ENCODE measurements around the gene CFAP299.

CFAP299 gene

DNA sequence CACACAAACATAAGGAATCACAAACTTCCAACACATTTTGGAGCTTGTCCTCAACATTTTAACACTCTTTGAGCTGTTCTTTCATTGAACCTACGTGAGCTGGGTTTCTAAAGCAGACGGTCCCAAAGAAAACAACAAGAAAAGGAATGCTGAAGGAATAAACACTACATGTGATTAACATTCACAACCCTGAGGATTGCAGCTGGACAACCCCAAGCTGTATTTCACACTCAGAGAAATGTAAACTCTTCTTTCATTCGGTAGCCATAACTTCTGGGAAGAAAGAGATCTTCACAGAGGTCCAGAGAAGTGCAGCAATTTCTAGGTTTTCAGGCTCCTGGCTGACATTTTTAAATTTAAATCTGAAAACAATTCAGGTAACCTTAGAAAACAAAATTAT, 130.2 kb downstream of the CFAP299 start:
- TF ChIP-seq SPI1 (IDR thresholded peaks at IDR 0.05; ENCODE audit: low read depth, low read length) (no peak), POU2F2 (IDR thresholded peaks at IDR 0.05; ENCODE audit: low read depth, low read length) (no peak), POLR2A (IDR thresholded peaks at IDR 0.05; ENCODE audit: low read depth, low read length) (no peak), POLR2AphosphoS5 (IDR thresholded peaks at IDR 0.05; ENCODE audit: low read depth, low read length) (no peak), TAF1 (IDR thresholded peaks at IDR 0.05; ENCODE audit: low read depth, low read length) (no peak), PAX5 (IDR thresholded peaks at IDR 0.05; ENCODE audit: insufficient read depth, low read length, severe bottlenecking) (no peak)
- FAIRE-seq (no peak), DNase-seq (ENCODE audit: insufficient read length, low spot score) (no peak)

DNA sequence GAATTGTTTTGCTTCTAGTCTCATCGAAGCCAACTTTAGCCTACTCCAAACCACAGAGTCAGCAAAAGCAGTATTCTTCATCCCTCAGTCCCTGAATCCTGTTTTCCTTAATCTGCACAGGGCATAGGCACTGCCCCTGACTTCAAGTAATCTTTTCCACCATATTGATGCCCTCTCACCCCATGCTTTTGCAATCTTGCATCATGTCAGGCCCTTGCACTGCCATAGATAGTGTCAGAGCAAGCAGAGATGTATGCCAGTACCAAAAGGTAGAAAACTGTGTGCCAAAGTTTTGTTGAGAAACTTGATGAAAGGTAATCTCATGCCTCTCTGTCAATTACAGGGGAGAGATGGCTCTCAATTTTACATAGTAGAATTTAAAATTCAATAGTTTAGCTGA, 131.1 kb downstream of the CFAP299 start:
- DNase-seq (ENCODE audit: insufficient read length, low spot score) (no peak), FAIRE-seq (no peak)
- TF ChIP-seq POU2F2 (IDR thresholded peaks at IDR 0.05; ENCODE audit: low read depth, low read length) (no peak), TAF1 (IDR thresholded peaks at IDR 0.05; ENCODE audit: low read depth, low read length) (no peak)

DNA sequence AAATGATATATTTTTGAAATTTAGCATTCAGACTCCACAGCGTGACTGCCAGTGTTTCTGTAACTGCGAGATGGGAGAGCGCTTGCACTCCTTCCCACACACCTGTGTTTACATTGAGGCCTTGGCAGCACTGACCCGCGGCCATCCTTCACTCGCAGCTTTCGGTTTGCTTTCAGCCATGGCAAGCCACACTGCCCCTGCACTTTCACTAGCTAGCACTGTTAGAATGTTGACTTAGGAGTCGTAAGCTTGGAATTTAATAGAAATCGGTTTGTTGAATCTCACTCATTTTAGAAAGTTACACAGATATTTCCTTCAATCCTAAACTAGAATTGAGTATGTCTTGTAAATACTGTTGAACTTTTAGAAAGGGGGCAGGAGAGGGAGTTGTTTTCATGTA, 136.2 kb downstream of the CFAP299 start:
- no peak for DNase-seq (ENCODE audit: insufficient read length, low spot score)
- no peak for FAIRE-seq
- no peak for TF ChIP-seq POLR2A (IDR thresholded peaks at IDR 0.05; ENCODE audit: low read depth, low read length)
- no peak for TF ChIP-seq TAF1 (IDR thresholded peaks at IDR 0.05; ENCODE audit: low read depth, low read length)
- no peak for TF ChIP-seq POU2F2 (IDR thresholded peaks at IDR 0.05; ENCODE audit: low read depth, low read length)
- TF ChIP-seq PAX5 (IDR thresholded peaks at IDR 0.05; ENCODE audit: insufficient read depth, low read length, severe bottlenecking): no peak
- no peak for TF ChIP-seq SPI1 (IDR thresholded peaks at IDR 0.05; ENCODE audit: low read depth, low read length)
- TF ChIP-seq POLR2AphosphoS5 (IDR thresholded peaks at IDR 0.05; ENCODE audit: low read depth, low read length): no peak

DNA sequence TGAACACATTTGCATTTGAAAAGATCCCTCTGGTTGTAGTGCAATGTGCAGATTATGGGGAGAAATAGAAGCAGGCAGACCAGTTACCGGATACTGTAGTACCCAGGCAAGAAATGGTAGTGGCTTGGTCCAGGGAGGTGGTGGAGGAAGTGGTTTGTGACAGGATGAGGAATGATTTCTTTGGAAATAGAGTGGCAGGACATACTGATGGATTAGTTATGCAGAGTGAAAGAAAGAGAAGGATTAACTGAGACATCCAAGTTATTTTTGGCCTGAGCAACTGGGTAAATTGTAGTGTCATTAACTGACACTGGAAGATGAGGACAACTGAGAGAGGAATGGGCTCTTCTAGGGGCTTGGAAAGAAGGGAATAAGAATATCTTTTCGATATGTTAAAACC, 139.7 kb downstream of the CFAP299 start:
- no peak for DNase-seq (ENCODE audit: insufficient read length, low spot score)
- TF ChIP-seq PAX5 (IDR thresholded peaks at IDR 0.05; ENCODE audit: insufficient read depth, low read length, severe bottlenecking) (no peak), POU2F2 (IDR thresholded peaks at IDR 0.05; ENCODE audit: low read depth, low read length) (no peak), SPI1 (IDR thresholded peaks at IDR 0.05; ENCODE audit: low read depth, low read length) (no peak), POLR2AphosphoS5 (IDR thresholded peaks at IDR 0.05; ENCODE audit: low read depth, low read length) (no peak), POLR2A (IDR thresholded peaks at IDR 0.05; ENCODE audit: low read depth, low read length) (no peak), TAF1 (IDR thresholded peaks at IDR 0.05; ENCODE audit: low read depth, low read length) (no peak)
- FAIRE-seq: no peak

DNA sequence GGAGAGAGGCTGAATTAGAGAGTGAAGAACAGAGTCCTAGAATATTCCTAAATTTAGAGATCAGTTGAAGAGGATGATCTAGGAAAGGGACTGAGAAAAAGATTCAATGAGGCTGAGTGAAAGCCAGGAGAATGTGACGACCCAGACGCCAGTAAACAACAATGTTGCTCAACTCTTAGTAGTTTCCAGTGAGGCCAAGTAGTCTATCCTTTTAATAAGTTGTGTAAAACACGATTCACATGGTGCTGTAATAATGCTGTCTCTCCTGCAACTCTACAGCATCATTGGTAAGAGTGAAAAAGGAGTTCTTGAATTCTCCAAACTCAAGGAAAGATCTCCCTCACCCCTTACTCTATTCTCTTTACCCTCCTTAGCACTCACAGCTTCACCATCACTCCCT, 140.3 kb downstream of the CFAP299 start:
- no peak for DNase-seq (ENCODE audit: insufficient read length, low spot score)
- no peak for TF ChIP-seq POU2F2 (IDR thresholded peaks at IDR 0.05; ENCODE audit: low read depth, low read length)
- TF ChIP-seq POLR2A (IDR thresholded peaks at IDR 0.05; ENCODE audit: low read depth, low read length): no peak
- no peak for TF ChIP-seq POLR2AphosphoS5 (IDR thresholded peaks at IDR 0.05; ENCODE audit: low read depth, low read length)
- TF ChIP-seq TAF1 (IDR thresholded peaks at IDR 0.05; ENCODE audit: low read depth, low read length): no peak
- TF ChIP-seq SPI1 (IDR thresholded peaks at IDR 0.05; ENCODE audit: low read depth, low read length): no peak
- TF ChIP-seq PAX5 (IDR thresholded peaks at IDR 0.05; ENCODE audit: insufficient read depth, low read length, severe bottlenecking): no peak
- no peak for FAIRE-seq

DNA sequence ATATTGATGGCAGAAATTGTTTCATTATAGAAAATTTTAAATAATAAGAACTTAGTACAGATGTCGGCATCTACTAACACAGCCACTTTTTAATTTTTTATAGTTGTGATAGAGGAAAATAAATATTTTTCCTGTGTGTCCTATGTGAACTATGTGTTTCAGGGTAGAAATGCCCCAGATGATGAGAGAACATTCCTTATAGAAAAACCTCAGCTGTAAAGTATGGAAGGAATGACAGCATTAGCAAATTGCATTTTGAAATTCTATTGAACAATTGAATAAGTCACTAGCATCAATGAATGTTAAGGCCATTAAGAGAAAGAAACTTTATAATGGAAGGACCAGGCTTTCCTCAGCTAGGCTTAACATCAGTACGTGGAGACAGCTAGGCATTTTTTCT, 149.2 kb downstream of the CFAP299 start:
- FAIRE-seq: no peak
- TF ChIP-seq POLR2AphosphoS5 (IDR thresholded peaks at IDR 0.05; ENCODE audit: low read depth, low read length) (no peak), POLR2A (IDR thresholded peaks at IDR 0.05; ENCODE audit: low read depth, low read length) (no peak), PAX5 (IDR thresholded peaks at IDR 0.05; ENCODE audit: insufficient read depth, low read length, severe bottlenecking) (no peak), POU2F2 (IDR thresholded peaks at IDR 0.05; ENCODE audit: low read depth, low read length) (no peak), SPI1 (IDR thresholded peaks at IDR 0.05; ENCODE audit: low read depth, low read length) (no peak), TAF1 (IDR thresholded peaks at IDR 0.05; ENCODE audit: low read depth, low read length) (no peak)

DNA sequence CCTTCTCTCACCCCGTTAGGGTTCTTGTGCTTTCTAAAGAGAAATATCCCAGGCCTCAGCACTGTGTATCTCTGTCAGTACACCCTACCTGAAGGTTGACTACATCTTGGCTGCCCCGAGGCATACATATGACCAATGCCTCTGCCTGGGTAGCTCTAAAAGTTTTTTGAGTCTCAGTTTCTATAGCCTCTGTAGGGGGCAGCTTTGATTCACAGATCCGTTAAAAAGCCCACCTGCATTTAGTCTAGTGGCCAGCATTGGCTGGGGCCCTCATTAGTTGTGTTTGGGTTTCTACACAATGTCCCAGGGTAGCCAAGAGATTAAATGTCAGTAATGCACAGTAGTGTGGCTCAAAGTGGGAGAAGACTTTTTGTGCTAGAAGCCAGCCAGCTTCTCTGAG, 151.1 kb downstream of the CFAP299 start:
- TF ChIP-seq SPI1 (IDR thresholded peaks at IDR 0.05; ENCODE audit: low read depth, low read length) (no peak), TAF1 (IDR thresholded peaks at IDR 0.05; ENCODE audit: low read depth, low read length) (no peak)
- FAIRE-seq (no peak), DNase-seq (ENCODE audit: insufficient read length, low spot score) (no peak)

More for the DNA sequence above, 149.2 kb downstream of the CFAP299 start:
- no peak for DNase-seq (ENCODE audit: insufficient read length, low spot score)

DNA sequence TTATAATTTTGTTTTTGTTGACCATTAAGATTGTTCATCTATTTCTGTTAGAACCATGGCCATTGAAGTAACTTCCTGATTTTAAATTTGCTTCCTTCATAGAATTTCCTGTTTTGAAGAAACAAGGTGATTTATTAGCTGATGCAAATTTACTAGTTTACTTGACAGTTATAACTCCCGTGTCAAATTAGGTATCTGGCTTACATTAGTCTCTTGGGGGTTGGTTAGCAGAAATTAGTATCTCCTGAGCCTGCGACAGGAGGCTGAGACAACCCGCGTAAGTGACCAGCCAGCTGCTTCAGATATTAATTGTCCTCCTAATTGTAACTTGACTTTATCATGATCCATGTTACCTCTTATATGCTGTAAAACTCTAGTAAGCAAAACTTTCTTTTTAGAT, 154.3 kb downstream of the CFAP299 start:
- no peak for DNase-seq (ENCODE audit: insufficient read length, low spot score)
- no peak for FAIRE-seq
- TF ChIP-seq POLR2A (IDR thresholded peaks at IDR 0.05; ENCODE audit: low read depth, low read length) (no peak), POLR2AphosphoS5 (IDR thresholded peaks at IDR 0.05; ENCODE audit: low read depth, low read length) (no peak), TAF1 (IDR thresholded peaks at IDR 0.05; ENCODE audit: low read depth, low read length) (no peak), PAX5 (IDR thresholded peaks at IDR 0.05; ENCODE audit: insufficient read depth, low read length, severe bottlenecking) (no peak), SPI1 (IDR thresholded peaks at IDR 0.05; ENCODE audit: low read depth, low read length) (no peak), POU2F2 (IDR thresholded peaks at IDR 0.05; ENCODE audit: low read depth, low read length) (no peak)

DNA sequence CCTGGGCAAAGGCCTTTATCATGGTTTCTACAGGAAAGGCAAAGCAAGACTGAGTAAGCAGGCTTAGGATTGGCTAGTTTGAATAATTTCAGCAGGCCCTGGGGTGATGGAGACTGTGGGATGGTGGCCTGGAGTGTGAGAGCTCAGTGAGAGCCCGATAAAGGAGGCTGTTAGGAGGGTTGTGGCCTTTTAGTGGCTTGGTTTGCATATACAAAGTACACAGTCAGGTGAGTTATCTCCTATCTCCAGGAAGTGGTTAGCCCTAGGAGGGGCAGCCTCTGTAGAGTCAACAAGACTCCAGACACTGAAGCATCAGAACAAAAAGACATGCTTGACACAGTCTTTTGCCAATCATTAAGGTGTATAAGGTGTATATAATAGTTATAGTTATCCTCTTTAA, 157.2 kb downstream of the CFAP299 start:
- no peak for TF ChIP-seq PAX5 (IDR thresholded peaks at IDR 0.05; ENCODE audit: insufficient read depth, low read length, severe bottlenecking)
- FAIRE-seq (no peak), DNase-seq (ENCODE audit: insufficient read length, low spot score) (no peak)

DNA sequence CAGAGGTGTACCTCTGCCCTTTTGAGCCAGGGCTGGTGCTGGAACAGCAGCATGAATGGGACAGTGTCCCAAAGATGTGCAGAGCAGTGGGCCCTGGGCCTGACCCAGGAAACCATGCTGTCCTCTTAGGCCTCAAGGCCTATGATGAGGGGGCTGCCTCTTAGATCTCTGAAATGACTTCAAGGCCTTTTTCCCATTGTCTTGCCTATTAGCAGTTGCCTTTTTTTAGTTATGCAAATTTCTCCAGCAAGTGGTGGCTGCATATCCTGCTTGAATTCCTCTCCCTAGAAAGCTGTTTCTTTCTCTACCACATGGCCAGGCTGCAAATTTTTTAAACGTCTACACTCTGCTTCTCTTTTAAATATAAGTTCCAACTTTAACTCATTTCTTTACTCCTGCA, 160.3 kb downstream of the CFAP299 start:
- TF ChIP-seq POLR2A (IDR thresholded peaks at IDR 0.05; ENCODE audit: low read depth, low read length) (no peak), POU2F2 (IDR thresholded peaks at IDR 0.05; ENCODE audit: low read depth, low read length) (no peak), SPI1 (IDR thresholded peaks at IDR 0.05; ENCODE audit: low read depth, low read length) (no peak), TAF1 (IDR thresholded peaks at IDR 0.05; ENCODE audit: low read depth, low read length) (no peak), PAX5 (IDR thresholded peaks at IDR 0.05; ENCODE audit: insufficient read depth, low read length, severe bottlenecking) (no peak), POLR2AphosphoS5 (IDR thresholded peaks at IDR 0.05; ENCODE audit: low read depth, low read length) (no peak)

DNA sequence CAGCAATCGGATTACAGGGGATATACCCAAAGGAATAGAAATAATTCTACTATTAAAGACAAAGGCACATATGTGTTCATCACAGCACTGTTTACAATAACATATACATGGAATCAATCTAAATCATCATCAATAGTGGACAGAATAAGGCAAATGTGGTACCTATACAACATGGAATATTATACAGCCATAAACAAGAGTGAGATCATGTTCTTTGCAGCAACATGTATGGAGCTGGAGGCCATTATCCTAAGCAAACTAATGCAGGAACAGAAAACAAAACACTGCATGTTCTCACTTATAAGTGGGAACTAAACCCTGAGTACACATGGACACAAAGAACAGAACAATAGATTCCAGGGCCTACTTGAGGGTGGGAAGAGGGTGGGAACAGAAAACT, 163.2 kb downstream of the CFAP299 start:
- FAIRE-seq: no peak
- no peak for TF ChIP-seq SPI1 (IDR thresholded peaks at IDR 0.05; ENCODE audit: low read depth, low read length)
- no peak for TF ChIP-seq POLR2A (IDR thresholded peaks at IDR 0.05; ENCODE audit: low read depth, low read length)
- no peak for TF ChIP-seq TAF1 (IDR thresholded peaks at IDR 0.05; ENCODE audit: low read depth, low read length)
- DNase-seq (ENCODE audit: insufficient read length, low spot score): no peak

More for the DNA sequence above, 160.3 kb downstream of the CFAP299 start:
- no peak for DNase-seq (ENCODE audit: insufficient read length, low spot score)
- FAIRE-seq: no peak

Measured in GM12891 (cell line).